PC-3 (cell line): ENCODE measurements around the gene MAPKAPK3. TPM values are rescaled to one million over a fixed set of nuclear protein-coding genes. Genes with fewer than 3 reads are reported as not detected.

ENCODE experiments used
- ATAC-seq: fragments of 200-7000 bp; cut with Tn5 transposase; 2 replicates; pipeline ENCODE4 v1.9.1; 2020; ENCODE audit warnings: mild to moderate bottlenecking, moderate library complexity
- BruUV-seq: library from RNA; stranded (reverse); fragments of 400-500 nt; replicated peaks from 2 replicates; lab custom pipeline; 2021; lab: Mats Ljungman, UMichigan
- CTCF ChIA-PET: fragments of 300-600 bp; sonication (Branson Sonifier 250); formaldehyde crosslinking; loops from one replicate; lab custom pipeline; 2022; ENCODE audit warnings: antibody characterized with exemption; lab: Charles Lee
- POLR2A ChIA-PET: fragments of 300-600 bp; sonication (Branson Sonifier 250); formaldehyde crosslinking; loops from one replicate; lab custom pipeline; 2022; ENCODE audit warnings: antibody characterized with exemption; ENCODE audit not compliant: unreplicated experiment; lab: Charles Lee
- DNase-seq: peaks from one replicate; pipeline ENCODE4 v3.0.0-alpha.2; 2015
- H2AFZ ChIP-seq: fragments of 300-600 bp; sonication (generic); 2 replicates; pipeline ENCODE4 v1.6.0; 2016; ENCODE audit warnings: antibody characterized with exemption, low read length
- H3F3A ChIP-seq: fragments of 300-600 bp; sonication (generic); one replicate; pipeline ENCODE4 v1.6.0; 2017; ENCODE audit warnings: antibody characterized with exemption, low read length, control low read depth, mild to moderate bottlenecking; ENCODE audit not compliant: unreplicated experiment
- H3K27ac ChIP-seq: fragments of 300-600 bp; sonication (generic); 2 replicates; pipeline ENCODE4 v1.5.1; 2016; ENCODE audit warnings: mild to moderate bottlenecking, low read length
- H3K27me3 ChIP-seq: fragments of 300-600 bp; sonication (generic); 2 replicates; pipeline ENCODE4 v1.6.1; 2016; ENCODE audit warnings: low read length, mixed read lengths
- H3K36me3 ChIP-seq: fragments of 300-600 bp; sonication (generic); 2 replicates; pipeline ENCODE4 v1.6.1; 2016; ENCODE audit warnings: low read depth, mixed run types, low read length, mixed read lengths
- H3K4me1 ChIP-seq: fragments of 300-600 bp; sonication (generic); 2 replicates; pipeline ENCODE4 v1.5.1; 2016; ENCODE audit warnings: low read length; ENCODE audit not compliant: insufficient read depth
- H3K4me2 ChIP-seq: fragments of 300-600 bp; sonication (generic); 2 replicates; pipeline ENCODE4 v1.6.0; 2016; ENCODE audit warnings: low read length
- H3K4me3 ChIP-seq: fragments of 300-600 bp; sonication (generic); 2 replicates; pipeline ENCODE4 v1.5.1; 2016; ENCODE audit warnings: mild to moderate bottlenecking, low read length, mixed read lengths
- H3K79me2 ChIP-seq: fragments of 300-600 bp; sonication (generic); 2 replicates; pipeline ENCODE4 v1.6.1; 2017; ENCODE audit warnings: low read length, mixed read lengths
- H3K9ac ChIP-seq: fragments of 300-600 bp; sonication (generic); 2 replicates; pipeline ENCODE4 v1.6.0; 2016; ENCODE audit warnings: mild to moderate bottlenecking, low read length
- H3K9me2 ChIP-seq: fragments of 300-600 bp; sonication (generic); replicated peaks from 2 replicates; pipeline ENCODE4 v1.6.1; 2016; ENCODE audit warnings: mixed run types, low read length, mixed read lengths
- H3K9me3 ChIP-seq: fragments of 300-600 bp; sonication (generic); 2 replicates; pipeline ENCODE4 v1.6.1; 2016; ENCODE audit warnings: low read length, mixed read lengths
- H4K20me1 ChIP-seq: fragments of 300-600 bp; sonication (generic); 2 replicates; pipeline ENCODE4 v1.6.1; 2016; ENCODE audit warnings: low read length, mixed read lengths
- EZH2 ChIP-seq: fragments of 300-600 bp; sonication (generic); IDR thresholded peaks from one replicate; pipeline ENCODE4 v1.6.1; 2017; ENCODE audit warnings: antibody characterized with exemption, mild to moderate bottlenecking, low read length; ENCODE audit not compliant: unreplicated experiment
- EZH2phosphoT487 ChIP-seq: fragments of 300-600 bp; sonication (generic); IDR thresholded peaks from 2 replicates; pipeline ENCODE4 v1.6.1; 2018; ENCODE audit warnings: mild to moderate bottlenecking, antibody characterized with exemption, low read length, borderline replicate concordance
- intact Hi-C: fragments of 100-400 bp; cut with micrococcal nuclease; formaldehyde crosslinking; loops from 2 replicates; pipeline ENCODE4 v1.9.0; 2023
- total RNA-seq: library from RNA; depleted of rRNA; stranded (reverse); fragments of >200 nt; gene quantifications from 2 replicates; pipeline ENCODE4 v1.2.3, GENCODE V29; 2014
- TF ChIP-seq, protein P1 (sequence below): fragments of 300-600 bp; sonication (generic); conservative IDR thresholded peaks from 2 replicates; pipeline ENCODE4 v1.5.1; 2017; ENCODE audit warnings: antibody characterized with exemption, low read depth, mild to moderate bottlenecking, low read length

MAPKAPK3 gene
- total RNA-seq, 1 experiment from 2014 or later: 142 TPM

DNA sequence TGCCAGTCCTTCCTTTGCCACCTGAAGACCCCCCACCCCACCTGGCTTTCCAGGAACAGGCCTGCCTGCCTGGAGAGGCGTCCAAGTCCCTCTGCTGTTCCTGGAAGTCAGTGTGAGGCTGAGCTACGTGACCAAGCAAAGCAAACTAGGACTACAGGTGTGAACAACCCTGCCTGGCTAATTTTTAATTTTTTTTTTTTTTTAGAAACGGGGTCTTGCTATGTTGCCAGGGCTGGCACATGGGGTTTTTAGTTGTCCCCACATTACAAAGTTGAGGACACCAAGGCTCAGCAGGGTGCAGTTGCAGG lies 30.2 kb upstream of the MAPKAPK3 start:
- H4K20me1 ChIP-seq: no peaks in the 10 kb centered on the region
- no peak for ATAC-seq
- DNase-seq: no peak
- intact Hi-C loops: no loop called here
- peaks cover 2% of the 10 kb centered on the region; the same call in 1 of the 2 replicates for H3K4me1 ChIP-seq
- ChIA-PET CTCF (no interaction called here), POLR2A (no interaction called here)
- H3K4me3 ChIP-seq: no peak overlapping the region
- H3F3A ChIP-seq: no peaks in the 10 kb centered on the region
- H3K79me2 ChIP-seq: no peaks in the 10 kb centered on the region
- no peak overlapping the region for H3K9ac ChIP-seq
- no peaks in the 10 kb centered on the region for H3K36me3 ChIP-seq
- H2AFZ ChIP-seq: no peak overlapping the region
- H3K9me3 ChIP-seq: no peaks in the 10 kb centered on the region
- H3K4me2 ChIP-seq: no peak overlapping the region
- H3K9me2 ChIP-seq: no peaks in the 10 kb centered on the region
- no peak overlapping the region for H3K27ac ChIP-seq
- TF ChIP-seq EZH2phosphoT487 (no peak), EZH2 (no peak)
- TF ChIP-seq, protein P1, sequence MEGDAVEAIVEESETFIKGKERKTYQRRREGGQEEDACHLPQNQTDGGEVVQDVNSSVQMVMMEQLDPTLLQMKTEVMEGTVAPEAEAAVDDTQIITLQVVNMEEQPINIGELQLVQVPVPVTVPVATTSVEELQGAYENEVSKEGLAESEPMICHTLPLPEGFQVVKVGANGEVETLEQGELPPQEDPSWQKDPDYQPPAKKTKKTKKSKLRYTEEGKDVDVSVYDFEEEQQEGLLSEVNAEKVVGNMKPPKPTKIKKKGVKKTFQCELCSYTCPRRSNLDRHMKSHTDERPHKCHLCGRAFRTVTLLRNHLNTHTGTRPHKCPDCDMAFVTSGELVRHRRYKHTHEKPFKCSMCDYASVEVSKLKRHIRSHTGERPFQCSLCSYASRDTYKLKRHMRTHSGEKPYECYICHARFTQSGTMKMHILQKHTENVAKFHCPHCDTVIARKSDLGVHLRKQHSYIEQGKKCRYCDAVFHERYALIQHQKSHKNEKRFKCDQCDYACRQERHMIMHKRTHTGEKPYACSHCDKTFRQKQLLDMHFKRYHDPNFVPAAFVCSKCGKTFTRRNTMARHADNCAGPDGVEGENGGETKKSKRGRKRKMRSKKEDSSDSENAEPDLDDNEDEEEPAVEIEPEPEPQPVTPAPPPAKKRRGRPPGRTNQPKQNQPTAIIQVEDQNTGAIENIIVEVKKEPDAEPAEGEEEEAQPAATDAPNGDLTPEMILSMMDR: no peak
- no TSS peak for BruUV-seq
- H3K27me3 ChIP-seq: no peaks in the 10 kb centered on the region

DNA sequence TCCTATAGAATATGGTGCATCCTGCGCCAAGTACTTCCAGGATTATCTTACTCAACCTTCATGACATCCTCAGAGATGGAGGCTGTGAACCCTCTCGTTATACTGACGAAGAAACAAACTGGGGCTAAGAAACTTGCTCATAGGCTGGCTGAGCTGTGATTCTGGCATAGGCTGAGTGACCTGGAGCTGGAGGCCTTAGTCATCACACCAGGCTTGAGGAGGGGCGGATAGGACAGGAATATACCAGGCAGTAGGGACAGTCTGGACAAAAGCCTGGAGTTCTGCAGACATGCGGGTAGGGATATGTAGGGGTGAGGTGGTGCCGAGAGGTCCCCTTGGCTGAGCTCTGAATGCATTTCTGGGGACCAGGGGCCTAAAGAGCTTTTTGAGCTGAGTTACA lies 29.6 kb upstream of the MAPKAPK3 start:
- TF ChIP-seq, protein P1: no peak
- no peak for TF ChIP-seq EZH2
- TF ChIP-seq EZH2phosphoT487: no peak
- POLR2A ChIA-PET: no interaction called here
- no peak overlapping the region for H3K4me2 ChIP-seq
- DNase-seq (no peak), ATAC-seq (peak; percentile 31)
- peaks cover 2% of the 10 kb centered on the region; the same call in 1 of the 2 replicates for H3K4me1 ChIP-seq
- H3K36me3 ChIP-seq: no peaks in the 10 kb centered on the region
- CTCF ChIA-PET: interaction anchor here (0.5 kb wide), 1 partner anchor 513 kb away, joined by 4 read pairs; no protein-coding TSS in a partner anchor
- H2AFZ ChIP-seq: no peak overlapping the region
- no TSS peak for BruUV-seq
- intact Hi-C loops: no loop called here
- no peak overlapping the region for H3K4me3 ChIP-seq
- H3K79me2 ChIP-seq: no peaks in the 10 kb centered on the region
- no peaks in the 10 kb centered on the region for H4K20me1 ChIP-seq
- H3K9me2 ChIP-seq: no peaks in the 10 kb centered on the region
- no peaks in the 10 kb centered on the region for H3F3A ChIP-seq
- no peak overlapping the region for H3K9ac ChIP-seq
- no peak overlapping the region for H3K27ac ChIP-seq
- no peaks in the 10 kb centered on the region for H3K27me3 ChIP-seq
- H3K9me3 ChIP-seq: no peaks in the 10 kb centered on the region

DNA sequence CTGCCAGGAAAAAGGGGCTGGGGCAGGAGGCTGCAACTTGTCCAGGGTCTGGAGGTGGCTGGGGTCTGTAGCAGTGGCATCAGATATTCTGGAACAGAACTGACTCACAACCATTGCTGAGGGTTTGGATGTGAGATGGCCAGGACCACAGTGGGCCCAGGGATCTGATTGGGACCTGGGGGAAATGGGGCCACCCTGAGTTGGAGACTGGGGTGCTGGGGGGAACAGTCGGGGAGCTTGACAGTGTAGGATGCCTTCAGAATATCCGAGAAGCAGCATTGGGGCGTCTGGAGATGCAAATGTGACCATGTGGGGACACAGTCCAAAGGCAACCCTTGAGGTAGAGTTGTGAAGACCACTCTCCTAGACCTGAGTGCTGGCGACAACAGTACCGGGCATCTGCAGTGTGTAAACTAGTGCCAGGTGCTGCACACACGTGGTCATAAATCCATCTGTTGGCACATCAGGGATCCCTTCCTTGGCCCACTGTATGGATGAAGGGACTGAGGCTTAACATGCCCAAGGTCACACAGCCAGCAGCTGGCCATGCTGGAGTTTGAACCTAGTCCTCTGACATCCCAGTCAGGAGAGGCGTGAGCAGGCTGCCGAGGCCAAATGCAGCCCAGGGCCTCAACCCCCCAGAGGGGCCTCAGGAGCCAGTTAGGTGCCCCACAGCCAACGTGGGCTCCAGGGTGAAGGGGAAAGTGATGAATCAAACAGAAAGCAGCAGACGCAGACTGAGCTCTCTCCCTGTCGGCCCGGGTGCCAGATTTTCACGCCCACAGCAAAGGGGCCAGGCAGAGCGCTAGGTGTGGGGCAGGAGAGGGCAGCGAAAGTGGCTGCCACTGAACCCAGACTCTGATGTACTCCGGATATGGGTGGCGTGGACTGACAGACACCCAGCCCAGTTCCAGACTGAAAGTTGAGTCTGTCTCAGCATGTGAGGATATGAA lies 28.9 kb upstream of the MAPKAPK3 start:
- Histone ChIP-seq H3K9me2 (no peaks in the 10 kb centered on the region), H3F3A (no peaks in the 10 kb centered on the region), H3K9me3 (no peaks in the 10 kb centered on the region), H4K20me1 (no peaks in the 10 kb centered on the region), H3K9ac (no peak overlapping the region), H2AFZ (no peak overlapping the region), H3K36me3 (no peaks in the 10 kb centered on the region), H3K4me2 (no peak overlapping the region), H3K4me1 (peaks cover 2% of the 10 kb centered on the region; the same call in 1 of the 2 replicates), H3K79me2 (no peaks in the 10 kb centered on the region), H3K27ac (no peak overlapping the region), H3K4me3 (no peak overlapping the region), H3K27me3 (no peaks in the 10 kb centered on the region)
- POLR2A ChIA-PET: no interaction called here
- TF ChIP-seq EZH2: no peak
- TF ChIP-seq, protein P1: no peak
- no peak for TF ChIP-seq EZH2phosphoT487
- CTCF ChIA-PET: no interaction called here
- no peak for DNase-seq
- TSS peak; percentile 1 for BruUV-seq
- ATAC-seq: no peak
- intact Hi-C loops: no loop called here
